A549 (cell line): ENCODE data around the gene AGXT. TPM values are rescaled to one million over a fixed set of nuclear protein-coding genes. Genes with fewer than 3 reads are reported as not detected.

Experiments used
- ATAC-seq, 2 experiments: fragments of 200-7000 bp in 1 of 2; fragments of >200 bp in 1 of 2; cut with Nextera tagmentation in 1 of 2; cut with Tn5 transposase in 1 of 2; 3 replicates each; pipeline versions ENCODE4 v1.8.0 to v1.9.1; 2018 to 2020; ENCODE audit warnings: mild to moderate bottlenecking in 1 of 2, moderate library complexity in 1 of 2
- CTCF ChIA-PET: fragments of 300-600 bp; sonication (Branson Sonifier 250); formaldehyde crosslinking; extraction: SDS; loops from one replicate; lab custom pipeline; 2021; ENCODE audit warnings: antibody characterized with exemption, inconsistent platforms; lab: Yijun Ruan, JAX
- POLR2A ChIA-PET: fragments of 350-600 bp; formaldehyde crosslinking; extraction: SDS; loops from one replicate; lab custom pipeline; 2021; ENCODE audit warnings: antibody characterized with exemption, inconsistent platforms; lab: Yijun Ruan, JAX
- DNase-seq, 2 experiments: peaks; one replicate each; pipeline versions ENCODE4 v3.0.0 to v3.0.0-alpha.2; 2011 to 2016; ENCODE audit warnings: low read depth in 1 of 2, low spot score in 1 of 2
- FAIRE-seq: peaks from 2 replicates; lab custom pipeline; 2011; peaks lifted over from hg19 to GRCh38; lab: Jason Lieb, UNC
- H3K27ac ChIP-seq, 2 experiments: fragments of >200 bp; sonication (Bioruptor Twin); formaldehyde crosslinking; 3 replicates each; pipeline ENCODE4 v1.5.1; 2016 to 2017
- H3K4me1 ChIP-seq: fragments of >200 bp; sonication (Bioruptor Twin); formaldehyde crosslinking; 3 replicates; pipeline ENCODE4 v1.6.1; 2016
- H3K4me2 ChIP-seq: fragments of >200 bp; sonication (Bioruptor Twin); formaldehyde crosslinking; 3 replicates; pipeline ENCODE4 v1.6.1; 2016
- H3K4me3 ChIP-seq: fragments of >200 bp; sonication (Bioruptor Twin); formaldehyde crosslinking; 3 replicates; pipeline ENCODE4 v1.5.1; 2016
- H3K9me3 ChIP-seq: fragments of >200 bp; sonication (Bioruptor Twin); formaldehyde crosslinking; 3 replicates; pipeline ENCODE4 v1.6.1; 2016
- BHLHE40 ChIP-seq: IDR thresholded peaks from 2 replicates; pipeline ENCODE4 v1.6.1; 2012; ENCODE audit warnings: low read depth, low read length, inconsistent platforms
- CBX2 ChIP-seq: fragments of 200-600 bp; sonication (generic); IDR thresholded peaks from 2 replicates; pipeline ENCODE4 v1.6.1; 2016; ENCODE audit warnings: low read depth, mild to moderate bottlenecking, borderline replicate concordance
- CBX8 ChIP-seq: fragments of 200-600 bp; sonication (generic); IDR thresholded peaks from 2 replicates; pipeline ENCODE4 v1.6.1; 2016
- EHF ChIP-seq: fragments of 250-450 bp; sonication (Bioruptor Pico); IDR thresholded peaks from 2 replicates; pipeline ENCODE4 v1.5.0; 2020; ENCODE audit warnings: mild to moderate bottlenecking
- ESRRA ChIP-seq: fragments of 150-350 bp; IDR thresholded peaks from 2 replicates; pipeline ENCODE4 v1.6.1; 2014; ENCODE audit warnings: mild to moderate bottlenecking, low read length, borderline replicate concordance
- HDAC2 ChIP-seq: fragments of 200-600 bp; sonication (generic); IDR thresholded peaks from 2 replicates; pipeline ENCODE4 v1.6.1; 2016
- HEYL ChIP-seq: fragments of 250-450 bp; sonication (Bioruptor Pico); IDR thresholded peaks from 2 replicates; pipeline ENCODE4 v1.8.0; 2021; ENCODE audit warnings: mild to moderate bottlenecking, moderate library complexity
- HOXA7 ChIP-seq: fragments of 250-450 bp; sonication (Bioruptor Pico); IDR thresholded peaks from 2 replicates; pipeline ENCODE4 v1.5.0; 2020; ENCODE audit warnings: mild to moderate bottlenecking, moderate library complexity
- HOXB13 ChIP-seq: fragments of 250-450 bp; sonication (Bioruptor Pico); IDR thresholded peaks from 2 replicates; pipeline ENCODE4 v1.5.0; 2020; ENCODE audit warnings: low read depth, mild to moderate bottlenecking, moderate library complexity
- JUN ChIP-seq, 2 experiments: fragments of >200 bp; sonication (Bioruptor Twin); formaldehyde crosslinking; IDR thresholded peaks; 2 replicates in 1 of 2; 3 replicates in 1 of 2; pipeline ENCODE4 v1.6.1; 2016 to 2017
- KDM1A ChIP-seq: fragments of 200-600 bp; sonication (generic); IDR thresholded peaks from 2 replicates; pipeline ENCODE4 v1.6.1; 2016; ENCODE audit warnings: low read depth, mild to moderate bottlenecking
- MAZ ChIP-seq: fragments of 150-350 bp; IDR thresholded peaks from 2 replicates; pipeline ENCODE4 v1.6.1; 2014; ENCODE audit warnings: antibody characterized with exemption, low read depth, low read length, borderline replicate concordance
- MYC ChIP-seq: IDR thresholded peaks from 2 replicates; pipeline ENCODE4 v1.6.1; 2012; ENCODE audit warnings: mild to moderate bottlenecking, inconsistent platforms, low read length, improper control_type of control experiment, borderline replicate concordance
- NFE2L2 ChIP-seq: fragments of 150-350 bp; conservative IDR thresholded peaks from 2 replicates; pipeline ENCODE4 v1.6.1; 2014; ENCODE audit warnings: low read length
- NR3C1 ChIP-seq: fragments of >200 bp; sonication (Bioruptor Twin); formaldehyde crosslinking; IDR thresholded peaks from 3 replicates; pipeline ENCODE4 v1.6.1; 2017
- PHF8 ChIP-seq: fragments of 200-600 bp; sonication (generic); IDR thresholded peaks from 2 replicates; pipeline ENCODE4 v1.6.1; 2016; ENCODE audit warnings: low read depth, mild to moderate bottlenecking, antibody characterized with exemption, moderate library complexity, borderline replicate concordance
- POLR2A ChIP-seq: IDR thresholded peaks from 2 replicates; pipeline ENCODE4 v1.6.1; 2012; ENCODE audit warnings: mild to moderate bottlenecking, low read length
- POLR2AphosphoS2 ChIP-seq: conservative IDR thresholded peaks from 2 replicates; pipeline ENCODE4 v1.6.1; 2012; ENCODE audit warnings: low read length, improper control_type of control experiment, inconsistent platforms
- RAD21 ChIP-seq, 2 experiments: fragments of >200 bp in 1 of 2; sonication (Bioruptor Twin) in 1 of 2; formaldehyde crosslinking in 1 of 2; IDR thresholded peaks in 1 of 2; conservative IDR thresholded peaks in 1 of 2; 2 replicates in 1 of 2; 3 replicates in 1 of 2; pipeline ENCODE4 v1.6.1; 2012 to 2018; ENCODE audit warnings: inconsistent platforms in 1 of 2
- RCOR1 ChIP-seq: fragments of 150-350 bp; IDR thresholded peaks from 2 replicates; pipeline ENCODE4 v1.6.1; 2014; ENCODE audit warnings: antibody characterized with exemption, low read length, low read depth
- RNF2 ChIP-seq: fragments of 200-600 bp; sonication (generic); IDR thresholded peaks from 2 replicates; pipeline ENCODE4 v1.6.1; 2016; ENCODE audit warnings: low read depth, mild to moderate bottlenecking, antibody characterized with exemption, moderate library complexity, borderline replicate concordance
- TP53 ChIP-seq: fragments of 250-450 bp; sonication (Bioruptor Pico); IDR thresholded peaks from 2 replicates; pipeline ENCODE4 v1.5.0; 2021; ENCODE audit warnings: mild to moderate bottlenecking, moderate library complexity
- ZC3H11A ChIP-seq: fragments of 450-650 bp; IDR thresholded peaks from 2 replicates; pipeline ENCODE4 v1.6.1; 2014; ENCODE audit warnings: antibody characterized with exemption, mild to moderate bottlenecking
- WGBS: methylation state at CpG from one replicate; pipeline ENCODE4 v1.1.6; 2017; ENCODE audit errors: missing lambda C conversion rate; 5-methylcytosine and 5-hydroxymethylcytosine counted together
- polyA plus RNA-seq, 4 experiments: library from polyadenylated mRNA; depleted of rRNA in 3 of 4; stranded (reverse); fragments of >200 nt; fragmentation: RNase III in 1 of 4; extraction: RNeasy Plus Mini Kit Qiagen cat#74134 plus additional on column Dnase treatment in 1 of 4; gene quantifications; 2 replicates in 3 of 4; 3 replicates in 1 of 4; pipeline ENCODE4 v1.2.3, GENCODE V29; 2011 to 2017
- TF ChIP-seq, protein P1 (sequence below): IDR thresholded peaks from 2 replicates; pipeline ENCODE4 v1.6.1; 2012
- TF ChIP-seq, protein P2 (sequence below): fragments of >200 bp; sonication (Bioruptor Twin); formaldehyde crosslinking; IDR thresholded peaks from 2 replicates; pipeline ENCODE4 v1.6.1; 2016
- TF ChIP-seq, protein P3 (sequence below): fragments of 150-350 bp; IDR thresholded peaks from 2 replicates; pipeline ENCODE4 v1.6.1; 2014; ENCODE audit warnings: low read depth, mild to moderate bottlenecking, low read length
- TF ChIP-seq, protein P4 (sequence below): fragments of >200 bp; sonication (Bioruptor Twin); formaldehyde crosslinking; IDR thresholded peaks from 3 replicates; pipeline ENCODE4 v1.5.1; 2016

Gene AGXT
- polyA plus RNA-seq, 2 of the 4 experiments (the other 2 are of a cell fraction): not detected

DNA sequence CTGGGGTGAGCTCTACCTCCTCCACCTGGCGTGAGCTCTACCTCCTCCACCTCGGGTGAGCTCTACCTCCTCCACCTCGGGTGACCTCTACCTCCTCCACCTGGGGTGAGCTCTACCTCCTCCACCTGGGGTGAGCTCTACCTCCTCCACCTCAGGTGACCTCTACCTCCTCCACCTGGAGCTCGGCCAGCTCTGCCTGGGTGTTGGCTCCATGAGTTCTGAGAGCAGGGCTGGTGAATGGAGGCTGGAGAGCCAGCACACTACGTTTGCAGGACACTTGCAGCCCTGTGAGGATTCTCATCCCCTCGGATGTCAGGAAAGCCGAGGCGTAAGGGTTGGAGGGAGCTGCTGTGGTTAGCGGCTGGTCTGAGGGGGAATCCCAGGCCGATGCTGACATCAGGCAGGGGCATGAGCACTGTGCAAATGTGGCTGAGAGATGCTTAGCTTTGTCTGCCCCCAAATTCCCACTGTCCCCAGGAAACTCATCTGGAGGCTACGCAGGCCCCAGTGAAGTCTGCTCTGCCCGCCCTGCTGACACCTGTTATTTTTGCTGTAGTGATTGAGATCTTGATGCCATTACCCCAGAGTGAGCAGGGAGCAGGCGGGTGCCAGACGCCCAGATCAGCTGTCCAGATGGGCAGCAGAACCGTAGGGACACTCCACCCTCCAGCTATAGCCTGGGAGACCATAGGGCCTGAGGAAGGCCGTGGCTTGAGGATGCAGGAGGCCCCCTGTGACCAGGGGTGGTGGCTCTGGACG, 40.8 kb downstream of the AGXT start (continued):
- TF ChIP-seq HOXA7 (no peak), ESRRA (no peak), TP53 (no peak), RCOR1 (no peak), PHF8 (no peak), NR3C1 (no peak)

DNA sequence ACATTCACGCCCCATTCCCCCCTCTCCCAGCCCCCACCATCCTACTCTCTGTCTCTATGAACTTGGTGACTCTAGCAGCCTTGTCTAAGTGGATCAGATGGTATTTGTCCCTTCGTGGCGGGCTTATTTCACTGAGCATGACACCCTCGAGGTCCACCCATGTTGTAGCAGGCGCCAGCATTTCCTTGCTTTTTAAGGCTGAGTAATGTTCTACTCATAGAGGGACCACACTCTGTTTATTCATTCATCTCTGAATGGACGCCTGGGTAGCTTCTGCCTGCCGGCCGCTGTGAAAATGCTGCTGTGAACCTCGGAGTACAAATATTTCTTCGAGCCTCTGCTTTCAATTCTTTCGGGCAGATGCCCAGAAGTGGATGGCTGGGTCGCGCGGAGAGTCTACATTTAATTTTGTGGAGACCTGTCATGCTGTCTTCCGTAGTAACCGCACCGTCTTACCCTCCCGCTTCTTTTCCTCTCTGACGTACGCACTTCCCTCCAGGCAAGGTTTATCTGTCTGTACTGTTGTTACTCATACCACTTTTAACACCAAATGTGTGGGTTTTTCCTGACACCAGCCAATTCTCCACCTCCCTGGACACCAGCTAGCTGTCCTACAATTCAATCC, 43.1 kb downstream of the AGXT start:
- DNase-seq: no peak
- POLR2A ChIA-PET: no interaction called here
- Histone ChIP-seq H3K4me3 (no peak overlapping the region), H3K4me2 (no peak overlapping the region), H3K9me3 (no peaks in the 10 kb centered on the region), H3K27ac (no peak overlapping the region), H3K4me1 (peaks cover 22% of the 10 kb centered on the region)
- CTCF ChIA-PET: interaction anchor here (1.2 to 4.5 kb wide), 4 partner anchors 12 to 79 kb away, joined by 3 to 43 read pairs (median 23); partner anchors contain the start of gene MAB21L4
- FAIRE-seq: no peak
- TF ChIP-seq ESRRA (no peak), ZC3H11A (no peak), HEYL (CRISPR knock-in tag) (no peak)
- 71% methylated on average over 19 of the region's 20 CpGs for WGBS
- no peak for ATAC-seq

DNA sequence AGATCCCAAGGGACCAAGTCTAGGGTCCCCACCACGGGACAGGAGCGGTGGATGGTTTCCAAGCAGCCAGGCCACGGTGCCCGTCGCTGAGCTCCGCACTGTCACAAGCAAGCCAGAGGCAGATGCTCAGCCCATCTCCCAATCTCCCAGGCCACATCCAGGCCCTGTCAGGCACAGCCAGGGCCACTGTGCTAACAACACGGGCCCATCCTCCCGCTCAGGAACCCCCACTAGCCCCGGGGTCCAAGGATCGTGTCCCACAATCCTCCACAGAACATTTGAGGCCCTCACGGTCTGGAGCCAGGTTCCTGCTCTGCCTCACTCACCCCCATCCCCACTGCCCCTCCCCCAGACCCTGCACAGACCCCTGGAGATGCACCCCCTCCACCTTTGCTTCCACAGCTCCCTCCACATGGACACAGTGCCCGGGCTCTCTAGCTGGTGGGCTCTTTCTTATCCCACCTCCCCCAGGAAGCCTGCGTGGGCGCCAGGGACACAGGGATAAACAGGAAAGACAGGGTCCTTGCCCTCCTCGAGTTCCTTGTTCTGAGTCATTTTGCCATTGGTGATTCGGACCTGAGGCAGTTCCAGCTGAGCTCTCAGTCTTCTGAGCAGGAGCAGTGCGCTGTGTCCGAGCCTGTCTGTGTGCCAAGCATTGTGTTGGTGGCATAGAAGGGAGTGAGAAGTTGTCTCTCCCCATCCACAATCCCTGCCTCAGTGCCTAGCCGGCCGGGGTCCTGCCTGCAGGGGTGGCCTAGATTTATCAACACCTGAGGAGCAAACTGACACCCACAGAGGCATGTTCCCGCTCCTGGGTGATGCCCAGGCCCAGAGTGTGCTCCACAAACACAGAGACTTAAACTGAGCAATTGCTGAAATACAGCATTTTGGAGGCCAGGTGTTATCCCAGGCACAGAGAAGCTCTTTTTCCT, 44.5 kb downstream of the AGXT start:
- H3K27ac ChIP-seq: no peak overlapping the region
- WGBS: 67% methylated on average over 21 of the region's 21 CpGs
- no peak for TF ChIP-seq BHLHE40
- TF ChIP-seq POLR2AphosphoS2: no peak
- TF ChIP-seq MAZ: no peak
- no peak for TF ChIP-seq HOXB13 (CRISPR knock-in tag)
- no peak for TF ChIP-seq RNF2
- no peak for TF ChIP-seq HDAC2
- TF ChIP-seq CBX8: no peak
- no peak for TF ChIP-seq KDM1A
- TF ChIP-seq POLR2A: no peak
- TF ChIP-seq PHF8: no peak
- TF ChIP-seq, protein P1, sequence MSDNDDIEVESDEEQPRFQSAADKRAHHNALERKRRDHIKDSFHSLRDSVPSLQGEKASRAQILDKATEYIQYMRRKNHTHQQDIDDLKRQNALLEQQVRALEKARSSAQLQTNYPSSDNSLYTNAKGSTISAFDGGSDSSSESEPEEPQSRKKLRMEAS: no peak
- TF ChIP-seq EHF (CRISPR knock-in tag): no peak
- TF ChIP-seq, protein P2, sequence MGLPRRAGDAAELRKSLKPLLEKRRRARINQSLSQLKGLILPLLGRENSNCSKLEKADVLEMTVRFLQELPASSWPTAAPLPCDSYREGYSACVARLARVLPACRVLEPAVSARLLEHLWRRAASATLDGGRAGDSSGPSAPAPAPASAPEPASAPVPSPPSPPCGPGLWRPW: no peak
- no peak for TF ChIP-seq NFE2L2
- TF ChIP-seq, protein P3, sequence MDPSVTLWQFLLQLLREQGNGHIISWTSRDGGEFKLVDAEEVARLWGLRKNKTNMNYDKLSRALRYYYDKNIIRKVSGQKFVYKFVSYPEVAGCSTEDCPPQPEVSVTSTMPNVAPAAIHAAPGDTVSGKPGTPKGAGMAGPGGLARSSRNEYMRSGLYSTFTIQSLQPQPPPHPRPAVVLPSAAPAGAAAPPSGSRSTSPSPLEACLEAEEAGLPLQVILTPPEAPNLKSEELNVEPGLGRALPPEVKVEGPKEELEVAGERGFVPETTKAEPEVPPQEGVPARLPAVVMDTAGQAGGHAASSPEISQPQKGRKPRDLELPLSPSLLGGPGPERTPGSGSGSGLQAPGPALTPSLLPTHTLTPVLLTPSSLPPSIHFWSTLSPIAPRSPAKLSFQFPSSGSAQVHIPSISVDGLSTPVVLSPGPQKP: no peak
- TF ChIP-seq, protein P4, sequence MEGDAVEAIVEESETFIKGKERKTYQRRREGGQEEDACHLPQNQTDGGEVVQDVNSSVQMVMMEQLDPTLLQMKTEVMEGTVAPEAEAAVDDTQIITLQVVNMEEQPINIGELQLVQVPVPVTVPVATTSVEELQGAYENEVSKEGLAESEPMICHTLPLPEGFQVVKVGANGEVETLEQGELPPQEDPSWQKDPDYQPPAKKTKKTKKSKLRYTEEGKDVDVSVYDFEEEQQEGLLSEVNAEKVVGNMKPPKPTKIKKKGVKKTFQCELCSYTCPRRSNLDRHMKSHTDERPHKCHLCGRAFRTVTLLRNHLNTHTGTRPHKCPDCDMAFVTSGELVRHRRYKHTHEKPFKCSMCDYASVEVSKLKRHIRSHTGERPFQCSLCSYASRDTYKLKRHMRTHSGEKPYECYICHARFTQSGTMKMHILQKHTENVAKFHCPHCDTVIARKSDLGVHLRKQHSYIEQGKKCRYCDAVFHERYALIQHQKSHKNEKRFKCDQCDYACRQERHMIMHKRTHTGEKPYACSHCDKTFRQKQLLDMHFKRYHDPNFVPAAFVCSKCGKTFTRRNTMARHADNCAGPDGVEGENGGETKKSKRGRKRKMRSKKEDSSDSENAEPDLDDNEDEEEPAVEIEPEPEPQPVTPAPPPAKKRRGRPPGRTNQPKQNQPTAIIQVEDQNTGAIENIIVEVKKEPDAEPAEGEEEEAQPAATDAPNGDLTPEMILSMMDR: no peak
- TF ChIP-seq JUN (IDR thresholded peaks at IDR 0.05): no peak
- no peak for TF ChIP-seq CBX2
- TF ChIP-seq MYC: no peak
- no peak for TF ChIP-seq RAD21 (conservative IDR thresholded peaks at IDR 0.05 in 1 of 2, IDR thresholded peaks at IDR 0.05 in 1 of 2)
- no peak for DNase-seq
- no peak overlapping the region for H3K4me2 ChIP-seq
- no peaks in the 10 kb centered on the region for H3K9me3 ChIP-seq
- FAIRE-seq: no peak
- ATAC-seq: no peak
- H3K4me3 ChIP-seq: no peak overlapping the region
- ChIA-PET CTCF (interaction anchor here (0.5 to 4.5 kb wide), 25 partner anchors 9 to 723 kb away, joined by 3 to 43 read pairs (median 5); partner anchors contain the start of gene MAB21L4), POLR2A (no interaction called here)
- peaks cover 36% of the 10 kb centered on the region for H3K4me1 ChIP-seq
